MG63 (cell line): ENCODE data around the gene NMNAT1. TPM values are rescaled to one million over a fixed set of nuclear protein-coding genes. Genes with fewer than 3 reads are reported as not detected.
"Not testable (repeated sequence)": the region's sequence is repeated elsewhere in the genome, so short reads cannot be mapped to it uniquely, and the experiment has no call there.

Experiments
- DNase-seq: peaks from one replicate; pipeline ENCODE4 v3.0.0-alpha.2; 2020
- H3K27me3 ChIP-seq: fragments of 250-450 bp; sonication (Bioruptor Pico); 2 replicates; pipeline ENCODE4 v1.5.1; 2020; ENCODE audit warnings: mild to moderate bottlenecking, moderate library complexity
- H3K36me3 ChIP-seq: fragments of 250-450 bp; sonication (Bioruptor Pico); 2 replicates; pipeline ENCODE4 v1.5.1; 2020; ENCODE audit warnings: mild to moderate bottlenecking, moderate library complexity
- H3K4me3 ChIP-seq: fragments of 250-450 bp; sonication (Bioruptor Pico); 2 replicates; pipeline ENCODE4 v1.5.1; 2020; ENCODE audit warnings: mild to moderate bottlenecking, moderate library complexity
- H3K9me3 ChIP-seq: fragments of 250-450 bp; sonication (Bioruptor Pico); 2 replicates; pipeline ENCODE4 v1.5.1; 2020; ENCODE audit warnings: mild to moderate bottlenecking, moderate library complexity
- total RNA-seq: library from RNA; depleted of rRNA; stranded (reverse); fragments of >200 nt; shearing (Covaris generic); gene quantifications from 2 replicates; pipeline ENCODE4 v1.2.3, GENCODE V29; 2014; ENCODE audit warnings: low replicate concordance

NMNAT1 gene
- total RNA-seq, 1 experiment from 2014 or later: 10.1 TPM

GRCh38 chr1:9989773-9990172 is 46.5 kb downstream of the NMNAT1 start:
- H3K9me3 ChIP-seq: no peaks in the 10 kb centered on the region
- no peaks in the 10 kb centered on the region for H3K36me3 ChIP-seq
- H3K27me3 ChIP-seq: no peaks in the 10 kb centered on the region
- no peak overlapping the region for H3K4me3 ChIP-seq
- DNase-seq: no peak

- no peaks in the 10 kb centered on the region; the same call in 1 of the 2 replicates for H3K27me3 ChIP-seq
- DNase-seq: peak; percentile 29
- no peaks in the 10 kb centered on the region for H3K9me3 ChIP-seq
- no peaks in the 10 kb centered on the region for H3K36me3 ChIP-seq
- H3K4me3 ChIP-seq: no peak overlapping the region
These were observed 47.7 kb downstream of the NMNAT1 start for GRCh38 chr1:9990944-9991343.

GRCh38 chr1:9992910-9993309 is 49.6 kb downstream of the NMNAT1 start:
- DNase-seq: no peak
- no peaks in the 10 kb centered on the region for H3K36me3 ChIP-seq
- H3K4me3 ChIP-seq: no peak overlapping the region
- H3K27me3 ChIP-seq: no peaks in the 10 kb centered on the region; the same call in none of the 2 replicates
- no peaks in the 10 kb centered on the region for H3K9me3 ChIP-seq

- Histone ChIP-seq H3K9me3 (no peaks in the 10 kb centered on the region; the same call in 1 of the 2 replicates), H3K4me3 (no peak overlapping the region), H3K27me3 (no peaks in the 10 kb centered on the region; the same call in none of the 2 replicates), H3K36me3 (no peaks in the 10 kb centered on the region)
- DNase-seq: no peak
These were observed 50.3 kb downstream of the NMNAT1 start for GRCh38 chr1:9993561-9994075.

- Histone ChIP-seq H3K36me3 (no peaks in the 10 kb centered on the region), H3K4me3 (peak within 1 kb of the TSS; percentile 33), H3K9me3 (no peaks in the 10 kb centered on the region; the same call in 1 of the 2 replicates), H3K27me3 (no peaks in the 10 kb centered on the region; the same call in none of the 2 replicates)
- peak; percentile 16 for DNase-seq
These were observed 53.6 kb downstream of the NMNAT1 start, which contains the start of gene RBP7 for GRCh38 chr1:9996624-9997582. RBP7 (plus strand) TSS chr1:9997228; CDS start chr1:9997259, 31 bp downstream.

GRCh38 chr1:10001016-10001665 is 57.9 kb downstream of the NMNAT1 start:
- Histone ChIP-seq H3K27me3 (no peaks in the 10 kb centered on the region; the same call in none of the 2 replicates), H3K36me3 (no peaks in the 10 kb centered on the region), H3K9me3 (no peaks in the 10 kb centered on the region; the same call in 1 of the 2 replicates), H3K4me3 (no peak overlapping the region)
- peak; percentile 78 for DNase-seq

- H3K36me3 ChIP-seq: not testable (repeated sequence)
These were observed 62.0 kb downstream of the NMNAT1 start for GRCh38 chr1:10005248-10005647.

GRCh38 chr1:10007169-10007568 is 63.9 kb downstream of the NMNAT1 start:
- Histone ChIP-seq H3K36me3 (no peaks in the 10 kb centered on the region), H3K4me3 (no peak overlapping the region), H3K27me3 (no peaks in the 10 kb centered on the region; the same call in 1 of the 2 replicates), H3K9me3 (no peaks in the 10 kb centered on the region)
- no peak for DNase-seq

More at GRCh38 chr1:10005248-10005647, 62.0 kb downstream of the NMNAT1 start:
- not testable (repeated sequence) for H3K27me3 ChIP-seq, H3K4me3 ChIP-seq, DNase-seq, H3K9me3 ChIP-seq

- H3K27me3 ChIP-seq: no peaks in the 10 kb centered on the region
- no peak for DNase-seq
- H3K4me3 ChIP-seq: no peak overlapping the region
- no peaks in the 10 kb centered on the region for H3K36me3 ChIP-seq
- no peaks in the 10 kb centered on the region for H3K9me3 ChIP-seq
These were observed 70.7 kb downstream of the NMNAT1 start for GRCh38 chr1:10014016-10014415.

GRCh38 chr1:10019561-10019960 is 76.3 kb downstream of the NMNAT1 start:
- no peak for DNase-seq
- Histone ChIP-seq H3K27me3 (no peaks in the 10 kb centered on the region), H3K4me3 (no peak overlapping the region), H3K9me3 (no peaks in the 10 kb centered on the region), H3K36me3 (no peaks in the 10 kb centered on the region)

- DNase-seq: no peak
- Histone ChIP-seq H3K27me3 (no peaks in the 10 kb centered on the region), H3K36me3 (no peaks in the 10 kb centered on the region), H3K9me3 (no peaks in the 10 kb centered on the region), H3K4me3 (no peak overlapping the region)
These were observed 76.8 kb downstream of the NMNAT1 start for GRCh38 chr1:10020086-10020485.

GRCh38 chr1:10020678-10021077 is 77.4 kb downstream of the NMNAT1 start:
- H3K27me3 ChIP-seq, H3K36me3 ChIP-seq, H3K9me3 ChIP-seq, H3K4me3 ChIP-seq, DNase-seq: not testable (repeated sequence)

GRCh38 chr1:10021992-10022391 is 78.7 kb downstream of the NMNAT1 start:
- H3K9me3 ChIP-seq, H3K4me3 ChIP-seq, DNase-seq, H3K36me3 ChIP-seq, H3K27me3 ChIP-seq: not testable (repeated sequence)

GRCh38 chr1:10022656-10023055 is 79.4 kb downstream of the NMNAT1 start:
- H3K36me3 ChIP-seq: no peaks in the 10 kb centered on the region
- no peaks in the 10 kb centered on the region for H3K9me3 ChIP-seq
- no peak for DNase-seq
- no peak overlapping the region for H3K4me3 ChIP-seq
- H3K27me3 ChIP-seq: no peaks in the 10 kb centered on the region

- no peaks in the 10 kb centered on the region for H3K36me3 ChIP-seq
- H3K4me3 ChIP-seq: no peak overlapping the region
- no peaks in the 10 kb centered on the region for H3K9me3 ChIP-seq
- no peaks in the 10 kb centered on the region for H3K27me3 ChIP-seq
- no peak for DNase-seq
These were observed 82.1 kb downstream of the NMNAT1 start for GRCh38 chr1:10025354-10025753.

- no peak for DNase-seq
- H3K4me3 ChIP-seq: no peak overlapping the region
- H3K9me3 ChIP-seq: no peaks in the 10 kb centered on the region
- no peaks in the 10 kb centered on the region for H3K36me3 ChIP-seq
- no peaks in the 10 kb centered on the region for H3K27me3 ChIP-seq
These were observed 83.8 kb downstream of the NMNAT1 start for GRCh38 chr1:10027027-10027426.

GRCh38 chr1:10028956-10029500 is 85.8 kb downstream of the NMNAT1 start:
- not testable (repeated sequence) for DNase-seq, H3K9me3 ChIP-seq, H3K4me3 ChIP-seq, H3K27me3 ChIP-seq, H3K36me3 ChIP-seq
